Measurements from ENCODE around the gene MAP7.

The MAP7 gene

DNA sequence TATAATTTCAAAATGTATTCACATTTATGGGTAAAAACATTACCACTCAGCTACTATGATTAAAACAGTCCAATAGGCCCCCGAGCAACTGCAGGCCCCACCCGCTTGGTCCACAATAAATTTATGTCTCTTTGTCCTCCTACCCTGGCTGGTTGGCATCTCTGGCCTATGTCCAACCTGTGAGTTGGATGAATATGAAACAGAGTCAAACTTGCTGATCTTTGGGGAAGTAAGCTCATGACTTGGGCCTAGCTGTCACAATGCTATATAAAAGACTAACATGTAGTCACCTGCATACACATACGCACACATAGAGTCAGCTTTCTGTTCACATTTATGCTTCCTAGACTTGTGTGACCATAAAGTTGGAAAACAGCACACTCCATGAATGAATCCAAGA is 20.5 kb downstream of the MAP7 start:
- DNase-seq (ENCODE audit: low read depth in 2 of 2) = no peak

DNA sequence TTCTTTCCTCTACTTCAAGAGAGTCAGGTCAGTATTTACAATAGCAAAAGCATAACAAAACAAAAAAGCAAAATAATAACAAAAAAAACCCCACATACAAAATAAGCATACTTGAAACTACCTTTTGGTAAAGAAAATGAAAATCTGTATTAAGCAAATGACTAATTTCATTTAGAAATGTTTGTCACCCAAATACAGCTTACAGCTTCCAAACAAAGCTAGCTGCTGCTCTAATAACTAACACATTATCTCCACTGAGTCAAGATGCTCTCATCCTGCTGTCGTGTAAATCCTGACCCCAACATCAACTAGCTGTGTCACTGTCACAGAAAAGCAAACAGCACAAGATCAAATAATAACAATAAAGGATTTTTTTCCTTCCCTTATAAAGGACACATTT is 21.7 kb downstream of the MAP7 start:
- DNase-seq (ENCODE audit: low read depth in 2 of 2) = no peak

DNA sequence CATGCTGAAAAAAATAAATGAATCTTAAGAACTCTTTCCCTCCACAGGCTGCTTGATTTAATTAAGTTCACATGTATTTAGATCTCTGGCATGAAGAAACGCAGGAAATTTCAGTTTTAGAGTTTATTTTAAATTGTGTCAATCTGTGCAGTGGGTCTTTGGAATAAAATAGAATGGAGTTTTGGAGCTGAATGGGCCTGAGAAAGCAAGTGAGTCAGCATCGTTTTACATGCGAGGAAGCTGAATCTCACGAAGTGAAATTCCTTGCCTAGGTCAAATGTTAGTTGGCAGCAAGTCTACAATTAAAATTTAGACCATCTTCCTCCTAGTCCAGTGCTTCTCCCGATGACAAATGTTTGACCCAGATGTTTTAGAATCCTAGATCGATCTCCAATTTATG is 22.4 kb downstream of the MAP7 start:
- no peak for DNase-seq (ENCODE audit: low read depth in 2 of 2)

DNA sequence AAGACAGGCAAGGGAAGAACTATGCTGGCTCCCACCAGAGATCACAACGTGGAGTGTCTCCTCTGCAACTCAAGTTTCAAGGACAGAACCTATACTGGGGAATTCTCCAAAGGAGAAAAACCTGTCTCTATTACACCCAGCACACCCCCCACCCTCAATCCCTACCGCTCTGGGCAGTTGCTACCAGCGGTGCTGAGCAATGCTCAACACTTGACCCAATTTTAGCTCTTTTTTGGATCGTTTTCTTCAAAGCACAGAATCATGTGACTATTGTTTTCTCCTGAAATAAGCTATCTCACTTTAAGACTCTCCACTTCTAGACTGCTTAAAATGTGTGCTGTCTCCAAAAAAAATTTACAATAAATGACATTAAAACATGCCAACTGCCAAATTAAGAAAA is 23.3 kb downstream of the MAP7 start:
- no peak for DNase-seq (ENCODE audit: low read depth in 2 of 2)

DNA sequence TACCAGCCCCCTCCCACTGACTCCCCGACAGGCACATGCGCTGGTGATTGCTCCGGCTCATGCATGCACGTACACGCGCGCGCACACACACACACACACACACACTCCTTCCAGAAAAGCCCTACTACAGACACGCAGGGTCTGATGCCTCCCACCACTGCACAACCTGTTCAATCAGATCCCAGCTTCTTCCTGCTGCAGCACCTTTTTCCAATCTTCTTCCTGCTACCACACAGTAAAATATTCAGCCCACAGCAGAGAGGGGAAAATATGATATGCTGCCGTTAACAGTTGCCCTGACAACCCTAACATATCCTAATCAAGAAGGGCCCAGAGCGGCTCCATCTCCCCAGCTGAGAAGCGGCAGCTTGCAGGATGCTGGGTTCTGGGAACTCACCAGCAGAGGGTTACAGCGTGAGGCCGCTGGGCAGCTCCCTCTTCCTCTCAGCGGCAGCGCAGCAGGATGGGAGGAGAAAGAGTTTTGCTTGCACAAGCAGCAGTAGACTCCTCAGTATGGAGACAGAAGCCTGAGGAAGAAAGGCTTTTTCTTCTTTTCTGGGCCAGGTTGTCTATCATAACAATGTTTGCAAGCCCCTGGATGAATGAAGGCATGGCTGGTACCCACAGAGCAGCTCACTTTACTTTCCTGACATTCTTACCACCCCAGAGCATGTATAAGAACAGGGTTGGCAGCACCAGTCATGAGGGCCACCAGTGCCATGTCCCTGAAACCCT is 23.9 kb downstream of the MAP7 start:
- DNase-seq (ENCODE audit: low read depth in 2 of 2) = peak in 1 of 2 donors; percentile 23

DNA sequence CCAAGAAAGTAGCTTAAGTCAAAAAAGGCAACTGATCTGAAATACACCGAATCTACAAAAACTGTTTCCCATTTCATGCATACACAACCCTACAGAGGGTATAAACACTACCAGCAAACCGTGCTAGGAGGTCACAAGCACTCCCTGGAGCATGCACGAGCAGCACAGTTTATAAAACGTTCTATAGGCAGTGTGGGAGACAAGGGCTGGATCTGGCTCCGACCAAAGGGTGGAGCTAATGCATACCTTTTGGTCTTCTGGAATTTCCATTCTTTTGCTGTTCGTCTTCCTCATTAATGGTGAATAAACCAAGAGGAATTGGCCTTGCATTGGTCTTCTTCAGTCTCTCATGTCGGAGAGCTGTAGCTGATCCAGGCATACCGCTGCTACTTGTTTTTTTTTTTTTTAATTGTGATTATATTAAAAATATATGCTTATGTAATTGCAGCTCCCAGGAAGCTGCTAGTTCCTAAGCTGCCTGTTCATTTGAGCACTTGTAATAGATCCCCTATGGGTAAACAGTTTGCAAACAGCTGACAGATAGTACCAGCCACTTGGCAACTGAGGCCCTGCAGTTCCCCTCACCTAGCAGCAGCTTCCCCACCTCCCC is 24.5 kb downstream of the MAP7 start:
- DNase-seq (ENCODE audit: low read depth in 2 of 2) = no peak

DNA sequence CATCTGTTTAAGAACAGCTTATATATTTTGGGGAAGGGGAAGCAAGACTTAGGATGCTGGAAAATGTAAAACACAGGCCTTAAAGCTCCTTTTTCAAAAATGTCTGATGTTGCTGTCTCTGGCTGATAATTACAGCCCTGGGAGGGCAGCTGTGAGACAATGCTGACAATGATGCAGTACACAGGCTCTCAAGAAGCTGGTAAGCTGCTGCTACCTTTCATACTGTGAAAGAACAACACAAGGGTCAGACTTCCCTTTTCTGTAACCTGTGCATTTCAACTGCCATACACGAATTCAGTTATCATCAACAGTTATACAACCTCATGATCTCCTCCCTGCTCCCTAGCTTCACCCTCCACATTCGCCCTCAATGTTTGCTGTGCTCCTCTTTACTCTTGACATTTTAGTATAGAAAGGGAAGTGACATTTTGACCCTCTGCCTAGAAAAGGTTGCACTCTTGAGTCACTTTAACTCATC is 25.2 kb downstream of the MAP7 start:
- DNase-seq (ENCODE audit: low read depth in 2 of 2) = no peak

DNA sequence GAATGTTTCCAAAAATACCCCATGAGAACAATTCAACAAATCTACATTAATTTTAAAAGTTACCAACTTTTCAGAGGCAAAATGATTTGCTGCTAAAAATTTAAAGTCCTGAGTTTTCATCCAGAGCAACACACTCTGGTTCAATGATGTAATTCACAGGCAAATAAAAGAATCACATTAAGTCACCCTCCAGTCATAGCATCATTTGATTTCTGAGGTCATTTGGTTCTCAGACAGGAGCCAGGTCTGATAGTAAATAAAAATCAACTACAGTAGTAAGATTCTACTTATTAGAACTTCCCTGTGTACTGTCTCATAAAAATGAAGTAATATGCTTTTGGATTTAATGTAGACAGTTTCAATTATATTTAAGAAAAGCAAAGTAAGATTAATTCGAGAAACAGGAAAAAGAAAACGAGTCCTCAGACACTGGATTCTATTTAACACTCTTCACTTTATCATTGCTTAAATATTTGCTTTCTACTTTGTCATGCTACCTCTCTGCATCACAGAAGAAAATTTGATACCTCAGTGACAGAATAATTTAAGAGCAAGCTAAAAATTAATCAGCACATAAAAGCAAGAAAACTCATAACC is 25.8 kb downstream of the MAP7 start:
- DNase-seq (ENCODE audit: low read depth in 2 of 2) = no peak

DNA sequence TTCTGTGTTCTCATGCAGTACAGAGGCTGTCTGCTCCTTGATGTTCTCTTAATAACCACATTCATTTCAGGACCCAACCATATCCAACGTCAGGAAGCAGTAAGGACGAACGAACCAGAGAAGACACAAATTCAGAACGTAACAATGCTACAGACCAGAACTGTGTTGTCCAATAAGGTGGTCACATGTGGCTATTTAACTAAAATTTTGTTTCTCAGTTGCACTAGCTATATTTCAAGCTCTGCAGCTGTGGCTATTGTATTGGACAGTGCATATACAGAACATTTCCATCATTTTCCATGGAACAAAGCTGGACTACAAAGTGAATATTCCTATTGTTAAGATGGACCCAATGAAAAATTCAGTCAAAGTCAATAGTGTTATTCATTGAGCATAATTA is 27.0 kb downstream of the MAP7 start:
- no peak for DNase-seq (ENCODE audit: low read depth in 2 of 2)

DNA sequence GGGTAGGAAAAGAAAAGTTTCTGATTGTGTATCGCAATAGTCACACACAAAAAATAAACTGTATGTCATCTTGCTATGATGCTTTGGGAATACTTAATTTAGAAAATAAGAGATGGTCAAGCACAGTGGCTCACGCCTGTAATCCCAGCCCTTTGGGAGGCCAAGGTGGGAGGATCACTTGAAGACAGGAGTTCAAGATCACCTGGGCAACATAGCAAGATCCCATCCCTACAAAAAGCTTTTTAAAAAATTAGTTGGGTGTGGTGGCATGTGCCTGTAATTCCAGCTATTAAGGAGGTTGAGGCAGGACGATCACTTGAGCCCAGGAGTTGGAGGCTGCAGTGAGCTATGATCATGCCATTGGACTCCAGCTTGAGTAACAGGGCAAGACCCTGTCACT is 27.6 kb downstream of the MAP7 start:
- DNase-seq (ENCODE audit: low read depth in 2 of 2) = no peak

DNA sequence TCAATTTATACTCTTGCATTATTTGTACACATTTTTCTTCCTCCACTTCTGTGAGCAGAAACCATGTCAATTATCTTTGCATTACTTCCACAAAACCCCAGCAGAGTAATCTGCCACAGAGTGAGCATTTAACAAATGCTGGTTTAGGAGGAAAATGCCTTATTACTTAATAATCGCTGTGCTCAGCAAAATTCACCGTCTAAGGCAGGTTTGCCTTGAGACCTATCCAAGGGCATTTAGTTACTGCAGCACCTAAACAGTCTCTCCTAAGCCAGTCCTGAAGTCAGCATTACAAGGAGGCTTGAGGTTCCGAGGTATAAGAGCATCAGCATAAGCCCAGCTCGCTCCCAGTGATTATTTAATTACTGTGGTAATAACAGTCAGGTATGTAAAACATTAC is 28.3 kb downstream of the MAP7 start:
- no peak for DNase-seq (ENCODE audit: low read depth in 2 of 2)

DNA sequence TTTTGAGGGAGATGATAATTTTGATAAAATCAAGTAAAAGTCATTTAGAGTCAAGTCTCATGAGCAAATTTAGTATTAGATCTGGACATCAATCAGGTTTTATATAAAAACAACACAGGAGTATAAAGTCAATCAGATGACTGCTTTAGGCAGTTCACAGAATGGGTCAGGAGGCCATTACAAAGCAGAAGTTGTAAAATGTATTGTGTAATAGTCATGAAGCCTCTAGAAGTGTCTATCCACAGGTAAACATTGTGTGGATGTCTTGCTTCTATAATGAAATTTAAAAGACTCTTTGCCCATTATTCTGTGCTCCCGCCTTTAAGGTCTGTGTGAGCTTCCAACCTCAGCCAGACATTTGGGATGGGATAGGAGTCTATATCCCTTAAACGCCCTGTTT is 28.8 kb downstream of the MAP7 start:
- no peak for DNase-seq (ENCODE audit: low read depth in 2 of 2)

DNA sequence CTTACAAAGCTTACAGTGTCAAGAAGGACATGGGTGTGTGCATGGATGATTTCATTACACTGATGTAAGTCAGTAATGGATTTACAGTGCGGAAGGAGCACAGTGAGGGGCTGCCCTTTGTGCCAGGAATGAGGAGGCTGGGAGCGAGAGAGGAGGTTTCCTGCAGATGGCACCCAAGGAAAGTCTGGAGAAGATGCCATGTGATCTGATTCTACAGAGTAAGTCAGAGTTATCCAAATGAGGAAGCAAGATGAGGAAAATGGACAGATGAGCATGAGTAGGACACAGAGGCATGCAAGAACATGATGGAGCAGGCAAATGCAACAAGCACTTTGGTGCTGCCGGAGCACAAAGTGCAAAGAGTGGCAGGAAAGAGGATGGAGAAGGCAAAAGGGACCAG is 29.7 kb downstream of the MAP7 start:
- no peak for DNase-seq (ENCODE audit: low read depth in 2 of 2)

DNA sequence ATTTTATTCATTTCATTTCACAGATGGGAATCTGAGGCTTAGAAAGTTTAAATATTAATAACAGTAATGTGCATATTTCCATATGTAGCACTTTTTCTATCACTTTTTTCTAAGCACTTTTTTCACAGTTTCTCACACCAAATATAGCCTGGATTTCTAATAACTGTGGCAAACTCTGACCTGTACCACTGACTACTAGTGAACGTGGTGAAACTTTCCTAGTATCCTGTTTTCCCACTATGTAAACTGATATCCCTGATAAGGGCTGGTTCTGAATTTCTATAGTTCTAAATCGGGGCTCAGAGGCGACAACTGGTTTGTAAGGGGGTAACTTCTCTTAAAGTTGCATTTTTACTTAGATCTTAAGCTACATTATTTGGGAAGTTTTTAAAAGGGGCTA is 32.6 kb downstream of the MAP7 start:
- DNase-seq (ENCODE audit: low read depth in 2 of 2) = no peak

DNA sequence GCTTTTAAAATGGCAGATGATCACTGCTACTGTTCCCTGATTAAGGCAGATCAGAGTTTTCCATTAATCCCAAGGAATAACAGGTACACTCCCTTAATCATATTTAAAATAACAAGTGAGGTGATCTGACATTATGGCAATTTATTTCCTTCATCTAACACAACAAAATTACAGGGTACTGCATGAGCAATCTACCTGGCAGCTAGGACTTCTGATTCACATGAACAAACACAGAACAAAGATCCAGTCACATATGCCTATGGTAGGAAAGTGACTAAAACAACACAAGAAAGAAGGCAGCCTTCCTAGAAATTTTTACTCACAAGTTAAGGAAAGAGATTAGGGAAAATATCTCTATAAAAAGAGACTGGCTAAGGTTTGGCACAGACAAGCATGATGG is 33.2 kb downstream of the MAP7 start:
- DNase-seq (ENCODE audit: low read depth in 2 of 2) = no peak

DNA sequence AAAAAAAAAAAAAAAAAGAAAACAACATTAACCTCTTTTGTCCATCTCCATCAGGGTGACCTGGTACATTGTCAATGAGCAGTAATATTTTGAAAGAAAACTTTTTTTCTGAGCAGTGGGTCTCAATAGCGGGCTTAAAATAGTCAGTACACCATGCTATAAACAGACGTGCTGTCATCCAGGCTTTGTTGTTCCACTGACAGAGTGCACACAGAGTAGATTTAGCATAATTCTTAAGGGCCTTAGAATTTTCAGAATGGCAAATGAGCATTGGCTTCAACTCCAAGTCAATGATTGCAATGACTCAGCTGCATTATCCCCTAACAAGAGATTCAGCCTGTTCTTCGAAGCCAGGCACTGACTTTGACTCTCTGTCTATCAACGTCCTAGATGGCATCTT is 35.6 kb downstream of the MAP7 start:
- no peak for DNase-seq (ENCODE audit: low read depth in 2 of 2)

DNA sequence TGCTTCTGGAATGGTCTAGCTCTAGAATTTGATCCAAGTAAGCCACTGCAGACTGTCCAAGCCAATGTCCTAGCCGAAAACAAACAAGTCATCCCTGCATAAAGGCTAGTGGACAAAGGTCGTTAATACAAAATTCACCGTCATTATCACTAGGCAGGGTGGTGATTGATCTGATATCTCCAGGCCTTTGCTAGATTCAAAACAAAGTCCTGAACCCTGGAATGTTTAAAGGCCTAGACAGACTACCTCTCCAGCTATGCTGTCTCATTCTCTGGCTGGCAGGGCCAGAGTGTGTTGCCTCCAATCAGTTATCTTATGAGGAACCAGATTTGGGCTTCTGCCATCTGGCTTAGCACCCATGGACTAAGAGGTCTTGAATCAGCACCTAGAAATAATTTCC is 38.3 kb downstream of the MAP7 start:
- no peak for DNase-seq (ENCODE audit: low read depth in 2 of 2)

DNA sequence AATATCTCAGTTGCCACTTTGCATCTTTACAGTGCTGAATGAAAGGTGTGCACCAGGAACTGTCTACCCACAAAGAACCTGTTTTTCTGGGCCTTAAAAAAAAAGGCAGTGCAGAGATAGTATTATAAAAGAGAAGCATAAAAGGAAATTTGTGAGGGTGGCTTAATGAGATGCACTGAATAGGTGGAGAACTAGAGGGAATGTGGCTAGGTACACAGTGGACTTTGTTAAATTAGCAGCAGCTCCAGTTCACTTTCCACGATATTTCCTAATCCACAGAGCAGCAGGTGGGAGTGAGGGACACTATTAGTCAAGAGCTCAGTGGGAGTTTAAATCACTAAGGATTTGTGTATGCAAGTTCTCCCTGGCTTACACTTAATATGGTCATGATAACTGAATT is 38.8 kb downstream of the MAP7 start:
- no peak for DNase-seq (ENCODE audit: low read depth in 2 of 2)

DNA sequence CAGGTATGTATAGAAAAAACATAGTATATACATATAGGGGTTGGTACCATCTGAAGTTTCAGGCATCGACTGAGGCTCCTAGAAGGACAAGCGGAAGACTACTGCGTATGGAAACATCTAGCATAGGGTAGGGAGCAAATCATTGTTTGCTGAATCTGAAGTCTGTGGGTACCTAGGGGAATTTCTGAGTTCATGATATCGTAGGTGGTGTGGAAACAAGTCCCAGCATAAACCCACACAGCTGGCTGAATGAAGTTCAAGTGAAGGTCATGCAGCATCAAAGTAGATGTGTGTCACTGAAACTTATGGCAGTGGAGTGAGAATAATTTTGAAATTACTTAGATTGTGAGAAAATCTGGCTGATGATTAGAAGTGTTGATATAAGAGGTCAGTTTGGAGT is 39.4 kb downstream of the MAP7 start:
- peak in 1 of 2 donors; percentile 27 for DNase-seq (ENCODE audit: low read depth in 2 of 2)

DNA sequence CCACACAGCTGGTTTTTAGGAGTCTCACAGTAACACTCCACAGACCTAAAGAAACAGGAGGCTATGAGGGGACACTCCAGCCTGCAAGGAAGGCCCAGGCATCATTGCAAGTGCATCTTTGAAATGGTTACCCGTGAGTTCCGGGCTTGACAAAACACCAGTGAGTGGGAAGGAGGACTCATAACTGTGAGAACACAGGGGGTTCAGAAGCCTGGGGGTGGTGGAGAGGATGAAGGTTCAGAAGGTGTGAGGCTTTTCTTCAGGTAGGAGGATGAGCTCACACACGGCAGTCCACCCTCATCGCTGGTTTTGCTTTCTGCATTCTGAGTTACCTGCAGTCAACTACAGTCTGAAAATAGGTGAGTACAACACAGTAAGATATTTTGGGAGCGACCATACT is 39.9 kb downstream of the MAP7 start:
- DNase-seq (ENCODE audit: low read depth in 2 of 2) = peak in 1 of 2 donors; percentile 18

DNA sequence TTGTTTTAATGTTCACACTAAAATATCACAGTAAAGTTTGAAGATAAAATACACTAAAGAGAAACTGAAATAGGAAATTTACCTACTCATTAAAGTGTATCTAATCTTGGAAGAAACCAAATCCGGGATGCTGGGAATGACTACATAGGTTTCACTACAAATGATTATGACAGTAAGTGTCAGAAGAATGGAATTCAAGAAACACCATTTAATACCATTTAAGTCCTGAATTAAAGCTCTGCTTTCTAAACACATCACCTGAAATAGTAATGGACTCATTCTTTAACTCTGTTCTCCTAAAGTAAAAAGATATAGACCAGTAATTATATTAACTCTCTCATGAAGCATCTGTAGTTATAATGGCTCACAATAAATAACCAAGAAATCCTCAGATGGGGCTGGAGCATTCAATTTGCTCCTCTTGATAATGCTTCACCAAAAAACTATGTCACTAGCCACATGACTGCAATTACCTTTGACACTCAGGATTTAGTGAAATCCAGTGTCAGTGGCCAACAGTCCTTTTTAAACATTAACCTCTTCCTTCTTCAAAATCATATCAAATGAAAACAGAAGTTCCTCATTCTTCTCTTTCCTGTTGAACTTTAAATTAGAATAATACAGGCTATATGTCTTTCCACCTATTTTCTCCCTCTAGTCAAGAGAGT is 41.4 kb downstream of the MAP7 start:
- no peak for DNase-seq (ENCODE audit: low read depth in 2 of 2)

DNA sequence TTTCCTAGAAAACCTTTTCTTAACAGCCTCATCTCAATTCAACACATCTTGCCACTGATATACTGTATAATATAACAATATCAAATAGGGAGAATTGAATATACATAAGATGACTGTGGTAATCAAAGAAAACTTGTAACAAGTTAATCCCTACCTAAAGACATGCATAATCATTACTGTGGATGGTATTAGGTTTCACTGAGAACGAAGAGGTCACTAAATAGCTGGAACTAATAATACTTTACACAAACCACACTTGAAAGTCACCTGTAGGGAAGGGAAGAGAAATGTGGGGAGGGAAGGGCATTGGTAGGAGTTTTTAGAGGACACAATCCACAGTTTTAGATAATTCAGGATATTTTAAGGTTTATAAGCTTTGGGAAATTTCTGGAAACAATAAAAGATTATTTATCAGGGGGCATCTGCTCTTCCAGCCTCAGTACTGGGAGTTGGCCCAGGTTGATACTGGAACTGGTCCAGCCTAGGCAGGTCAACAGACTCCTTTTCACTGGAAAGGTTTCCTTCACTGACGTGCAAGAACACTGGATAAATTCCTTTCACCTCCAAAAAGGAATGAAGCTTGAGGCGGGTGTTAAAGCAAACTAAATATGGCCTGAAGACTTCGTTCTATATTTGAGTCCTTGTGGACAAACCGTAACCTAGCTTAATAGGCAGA is 44.0 kb downstream of the MAP7 start:
- DNase-seq (ENCODE audit: low read depth in 2 of 2) = no peak
